CD14-positive monocyte (primary cell): ENCODE results near the gene CD226. TPM values are rescaled to one million over a fixed set of nuclear protein-coding genes. Genes with fewer than 3 reads are reported as not detected.
"Not testable (repeated sequence)": the region's sequence is repeated elsewhere in the genome, so short reads cannot be mapped to it uniquely, and the experiment has no call there.

Experiments
- DNase-seq, 3 donors: peaks; one replicate each; pipeline ENCODE4 v3.0.0-alpha.2; 2011 to 2022
- H2AFZ ChIP-seq: 2 replicates; pipeline ENCODE4 v1.6.0; 2012; ENCODE audit warnings: mild to moderate bottlenecking, low read depth, low read length, inconsistent platforms; ENCODE audit not compliant: insufficient read depth, poor library complexity, severe bottlenecking
- H3K27ac ChIP-seq, 2 donors: 1 replicate in 1 of 2; 2 replicates in 1 of 2; pipeline ENCODE4 v1.5.1; 2012 to 2013; ENCODE audit warnings: low read length in 2 of 2, control low read depth in 1 of 2, inconsistent platforms in 1 of 2, low read depth in 1 of 2, mild to moderate bottlenecking in 1 of 2
- H3K27me3 ChIP-seq, 2 donors: one replicate each; pipeline versions ENCODE4 v1.6.0 to v1.6.1; 2011 to 2013; ENCODE audit warnings: low read length in 2 of 2; ENCODE audit not compliant: control insufficient read depth in 2 of 2, insufficient read depth in 2 of 2
- H3K36me3 ChIP-seq, 2 donors: replicated peaks in 1 of 2; 1 replicate in 1 of 2; 2 replicates in 1 of 2; pipeline versions ENCODE4 v1.5.1 to v1.6.1; 2012 to 2013; ENCODE audit warnings: low read length in 2 of 2, control low read depth in 1 of 2, inconsistent platforms in 1 of 2, mild to moderate bottlenecking in 1 of 2; ENCODE audit not compliant: insufficient read depth in 2 of 2, control insufficient read depth in 1 of 2
- H3K4me1 ChIP-seq, 2 donors: 1 replicate in 1 of 2; 2 replicates in 1 of 2; pipeline versions ENCODE4 v1.5.1 to v1.6.1; 2012 to 2013; ENCODE audit warnings: low read length in 2 of 2, control low read depth in 1 of 2, inconsistent platforms in 1 of 2, mild to moderate bottlenecking in 1 of 2, moderate library complexity in 1 of 2; ENCODE audit not compliant: insufficient read depth in 2 of 2, control insufficient read depth in 1 of 2
- H3K4me2 ChIP-seq: replicated peaks from 2 replicates; pipeline ENCODE3; 2012; ENCODE audit warnings: low read length, moderate library complexity, mild to moderate bottlenecking; ENCODE audit not compliant: poor library complexity, severe bottlenecking; ENCODE audit errors: extremely low read depth
- H3K4me3 ChIP-seq, 3 experiments: fragments of 200-600 bp in 1 of 3; sonication (generic) in 1 of 3; replicated peaks in 1 of 3; 1 replicate in 2 of 3; 2 replicates in 1 of 3; pipeline ENCODE4 v1.5.1; 2011 to 2013; ENCODE audit warnings: low read length in 3 of 3, mild to moderate bottlenecking in 3 of 3, control low read depth in 2 of 3, low read depth in 2 of 3, inconsistent platforms in 1 of 3, moderate library complexity in 1 of 3
- H3K79me2 ChIP-seq: 2 replicates; pipeline ENCODE4 v1.6.0; 2012; ENCODE audit warnings: mild to moderate bottlenecking, control low read depth, inconsistent platforms, low read length, moderate library complexity; ENCODE audit not compliant: insufficient read depth
- H3K9ac ChIP-seq: 2 replicates; pipeline ENCODE4 v1.6.0; 2017; ENCODE audit warnings: low read length, mild to moderate bottlenecking; ENCODE audit not compliant: insufficient read depth, poor library complexity, severe bottlenecking
- H3K9me3 ChIP-seq, 2 donors: replicated peaks in 1 of 2; 1 replicate in 1 of 2; 2 replicates in 1 of 2; pipeline versions ENCODE4 v1.5.1 to v1.6.1; 2012 to 2013; ENCODE audit warnings: low read length in 2 of 2, control low read depth in 1 of 2; ENCODE audit not compliant: control insufficient read depth in 1 of 2, insufficient read depth in 1 of 2
- H4K20me1 ChIP-seq: 2 replicates; pipeline ENCODE4 v1.6.0; 2012; ENCODE audit warnings: mild to moderate bottlenecking, low read length, control low read depth, moderate library complexity; ENCODE audit not compliant: insufficient read depth
- H3K27ac Mint-ChIP-seq, 7 donors: one replicate each; pipeline ENCODE4 v1.8.0; 2020; ENCODE audit warnings: mild to moderate bottlenecking in 7 of 7, mixed read lengths in 7 of 7, moderate library complexity in 6 of 7, inconsistent platforms in 2 of 7
- H3K27me3 Mint-ChIP-seq, 3 donors: one replicate each; pipeline ENCODE4 v1.8.0; 2021 to 2022; ENCODE audit warnings: low read depth in 3 of 3, mild to moderate bottlenecking in 3 of 3, mixed read lengths in 3 of 3, moderate library complexity in 3 of 3, inconsistent platforms in 1 of 3
- H3K36me3 Mint-ChIP-seq, 2 donors: one replicate each; pipeline ENCODE4 v1.8.0; 2020; ENCODE audit warnings: mixed read lengths in 2 of 2, inconsistent platforms in 1 of 2, mild to moderate bottlenecking in 1 of 2
- H3K4me1 Mint-ChIP-seq: one replicate; pipeline ENCODE4 v1.8.0; 2020; ENCODE audit warnings: mild to moderate bottlenecking, mixed read lengths
- H3K4me3 Mint-ChIP-seq, 2 donors: one replicate each; pipeline ENCODE4 v1.8.0; 2020; ENCODE audit warnings: mild to moderate bottlenecking in 2 of 2, mixed read lengths in 2 of 2, moderate library complexity in 1 of 2
- H3K9me3 Mint-ChIP-seq, 7 donors: one replicate each; pipeline ENCODE4 v1.8.0; 2020 to 2022; ENCODE audit warnings: mixed read lengths in 7 of 7, mild to moderate bottlenecking in 6 of 7, moderate library complexity in 6 of 7, inconsistent platforms in 2 of 7
- CTCF ChIP-seq: fragments of 200-600 bp; IDR thresholded peaks from one replicate; pipeline ENCODE4 v1.8.0; 2022; ENCODE audit warnings: antibody characterized with exemption, mild to moderate bottlenecking
- WGBS: methylation state at CpG from one replicate; pipeline ENCODE4 v1.1.5; 2013; ENCODE audit warnings: missing lambda C conversion rate; ENCODE audit not compliant: insufficient coverage; 5-methylcytosine and 5-hydroxymethylcytosine counted together
- intact Hi-C, 2 donors: fragments of 100-400 bp; cut with micrococcal nuclease; formaldehyde crosslinking; loops; one replicate each; pipeline versions ENCODE4 v1.15.0 to v1.15.1; 2023
- polyA plus RNA-seq, 3 donors: library from polyadenylated mRNA; depleted of rRNA in 1 of 3; unstranded in 2 of 3; stranded (reverse) in 1 of 3; fragments of 300-500 nt in 2 of 3; fragments of >200 nt in 1 of 3; fragmentation: Illumina TruSeq in 2 of 3; gene quantifications; 1 replicate in 2 of 3; 2 replicates in 1 of 3; pipeline ENCODE4 v1.2.3, GENCODE V29; 2012 to 2021

Gene CD226
- polyA plus RNA-seq, 3 donors, result 0.53 to 1.1 (median 0.65) TPM

GRCh38 chr18:69866212-69866611 lies 81.5 kb downstream of the CD226 start:
- no peaks in the 10 kb centered on the region for H3K36me3 ChIP-seq
- no CpG with 5 or more reads among the region's 4 CpGs for whole genome bisulfite sequencing
- H3K4me1 Mint-ChIP-seq, result no peaks in the 10 kb centered on the region
- H3K27me3 ChIP-seq, result no peaks in the 10 kb centered on the region
- no peak overlapping the region for H3K4me3 Mint-ChIP-seq
- H3K4me3 ChIP-seq, result no peak overlapping the region
- intact Hi-C loops, result no loop called here
- H3K9me3 Mint-ChIP-seq, result peaks cover 0 to 3% (median 0%) of the 10 kb centered on the region in 7 donors
- H3K9ac ChIP-seq, result no peak overlapping the region
- H2AFZ ChIP-seq, result no peak overlapping the region
- peaks cover 0 to 6% (median 0%) of the 10 kb centered on the region in 3 donors for H3K27me3 Mint-ChIP-seq
- TF ChIP-seq CTCF, result no peak
- no peak overlapping the region for H3K4me2 ChIP-seq
- no peaks in the 10 kb centered on the region for H4K20me1 ChIP-seq
- no peaks in the 10 kb centered on the region for H3K79me2 ChIP-seq
- no peak overlapping the region for H3K27ac ChIP-seq
- H3K36me3 Mint-ChIP-seq, result no peaks in the 10 kb centered on the region
- no peaks in the 10 kb centered on the region for H3K4me1 ChIP-seq
- H3K9me3 ChIP-seq, result no peaks in the 10 kb centered on the region
- H3K27ac Mint-ChIP-seq, result no peak overlapping the region
- DNase-seq, result no peak

- Histone ChIP-seq H3K27me3 (no peaks in the 10 kb centered on the region), H3K9me3 (no peaks in the 10 kb centered on the region), H3K27ac (no peak overlapping the region), H3K4me2 (no peak overlapping the region), H3K79me2 (no peaks in the 10 kb centered on the region), H4K20me1 (no peaks in the 10 kb centered on the region), H3K4me1 (no peaks in the 10 kb centered on the region), H3K4me3 (no peak overlapping the region), H3K36me3 (no peaks in the 10 kb centered on the region), H2AFZ (no peak overlapping the region), H3K9ac (no peak overlapping the region)
- Mint-ChIP-seq H3K4me3 (no peak overlapping the region), H3K27ac (no peak overlapping the region), H3K27me3 (peaks cover 0 to 6% (median 0%) of the 10 kb centered on the region in 3 donors), H3K4me1 (no peaks in the 10 kb centered on the region), H3K36me3 (no peaks in the 10 kb centered on the region), H3K9me3 (peaks cover 0 to 3% (median 0%) of the 10 kb centered on the region in 7 donors)
- intact Hi-C loops, result no loop called here
- no peak for TF ChIP-seq CTCF
- no CpG with 5 or more reads among the region's 4 CpGs for WGBS
- DNase-seq, result no peak
Measured at GRCh38 chr18:69865776-69866175, 81.9 kb downstream of the CD226 start.

- H3K27me3 ChIP-seq, H3K9me3 Mint-ChIP-seq, H3K79me2 ChIP-seq, H3K4me1 ChIP-seq, H3K4me2 ChIP-seq, H3K36me3 Mint-ChIP-seq, intact Hi-C loops, DNase-seq, H3K27ac Mint-ChIP-seq, H3K9me3 ChIP-seq, H3K4me1 Mint-ChIP-seq, H3K36me3 ChIP-seq, H3K27ac ChIP-seq, H3K4me3 ChIP-seq, H2AFZ ChIP-seq, H4K20me1 ChIP-seq, H3K4me3 Mint-ChIP-seq, H3K27me3 Mint-ChIP-seq, H3K9ac ChIP-seq: not testable (repeated sequence)
- WGBS, result no CpG with 5 or more reads among the region's 6 CpGs
Measured at GRCh38 chr18:69864802-69865201, 82.9 kb downstream of the CD226 start.
